ENCODE results near the gene ALKBH4. TPM values are rescaled to one million over a fixed set of nuclear protein-coding genes. Genes with fewer than 3 reads are reported as not detected.

Gene ALKBH4
- total RNA-seq, 5 donors from 2014 or later (not counting 1 experiment from before 2014, with no cell fraction given), result 5.6 to 13.5 (median 12.2) TPM

GRCh38 chr7:102472126-102473041 lies 7.7 kb upstream of the ALKBH4 start:
- no peak overlapping the region for H3K4me3 Mint-ChIP-seq
- peaks cover 0 to 1% (median 0%) of the 10 kb centered on the region in 3 donors for H3K4me1 Mint-ChIP-seq
- Histone ChIP-seq H3K4me3 (ENCODE audit: control insufficient read depth in 1 of 2, extremely low read depth in 1 of 2, low read length in 1 of 2) (no peak overlapping the region), H3K9me3 (no peaks in the 10 kb centered on the region), H3K27ac (ENCODE audit: low read length) (no peak overlapping the region), H3K27me3 (replicated peaks in 1 of 2; ENCODE audit: control insufficient read depth in 2 of 2, extremely low read depth in 1 of 2, insufficient read depth in 2 of 2, low read length in 1 of 2) (no peaks in the 10 kb centered on the region), H3K4me1 (ENCODE audit: control insufficient read depth in 1 of 2, extremely low read depth in 1 of 2, insufficient read depth in 2 of 2, low read length in 2 of 2) (peaks cover 0 to 2% of the 10 kb centered on the region in 2 experiments), H3K36me3 (ENCODE audit: control insufficient read depth in 2 of 2, extremely low read depth in 1 of 2, insufficient read depth in 1 of 2, low read length in 1 of 2) (peaks cover 29 to 46% of the 10 kb centered on the region in 2 donors)
- ChIA-PET CTCF (interaction anchor here in 1 of 2 donors (0.8 kb wide), 1 partner anchor 60 kb away, joined by 4 read pairs; no protein-coding TSS in a partner anchor), POLR2A (interaction anchor here in 1 of 2 donors (1.2 kb wide), 1 partner anchor 46 kb away, joined by 3 read pairs; no protein-coding TSS in a partner anchor)
- H3K27me3 Mint-ChIP-seq, result no peaks in the 10 kb centered on the region
- H3K9me3 Mint-ChIP-seq, result no peaks in the 10 kb centered on the region
- no peak for ATAC-seq (replicated peaks in 1 of 4)
- DNase-seq, result no peak
- no peak overlapping the region for H3K27ac Mint-ChIP-seq
- 89% methylated on average over 19 of the region's 31 CpGs for WGBS (ENCODE audit: insufficient coverage)
- no peaks in the 10 kb centered on the region for H3K36me3 Mint-ChIP-seq

GRCh38 chr7:102471791-102472125 lies 7.1 kb upstream of the ALKBH4 start:
- POLR2A ChIA-PET, result interaction anchor here in 1 of 2 donors (1.2 kb wide), 1 partner anchor 46 kb away, joined by 3 read pairs; no protein-coding TSS in a partner anchor
- 90% methylated on average over 5 of the region's 6 CpGs for WGBS (ENCODE audit: insufficient coverage)
- no peaks in the 10 kb centered on the region for H3K36me3 Mint-ChIP-seq
- no peak overlapping the region for H3K27ac Mint-ChIP-seq
- Histone ChIP-seq H3K9me3 (no peaks in the 10 kb centered on the region), H3K27me3 (replicated peaks in 1 of 2; ENCODE audit: control insufficient read depth in 2 of 2, extremely low read depth in 1 of 2, insufficient read depth in 2 of 2, low read length in 1 of 2) (no peaks in the 10 kb centered on the region), H3K36me3 (ENCODE audit: control insufficient read depth in 2 of 2, extremely low read depth in 1 of 2, insufficient read depth in 1 of 2, low read length in 1 of 2) (peaks cover 29 to 49% of the 10 kb centered on the region in 2 donors), H3K4me1 (ENCODE audit: control insufficient read depth in 1 of 2, extremely low read depth in 1 of 2, insufficient read depth in 2 of 2, low read length in 2 of 2) (peaks cover 0 to 8% of the 10 kb centered on the region in 2 experiments), H3K27ac (ENCODE audit: low read length) (no peak overlapping the region), H3K4me3 (ENCODE audit: control insufficient read depth in 1 of 2, extremely low read depth in 1 of 2, low read length in 1 of 2) (no peak overlapping the region)
- no peak for DNase-seq
- H3K4me1 Mint-ChIP-seq, result peaks cover 2 to 5% (median 3%) of the 10 kb centered on the region in 3 donors
- H3K27me3 Mint-ChIP-seq, result no peaks in the 10 kb centered on the region
- CTCF ChIA-PET, result interaction anchor here in 1 of 2 donors (0.8 kb wide), 1 partner anchor 59 kb away, joined by 4 read pairs; no protein-coding TSS in a partner anchor
- H3K4me3 Mint-ChIP-seq, result no peak overlapping the region
- ATAC-seq (replicated peaks in 1 of 4), result no peak
- H3K9me3 Mint-ChIP-seq, result no peaks in the 10 kb centered on the region

GRCh38 chr7:102469972-102470825 lies 5.5 kb upstream of the ALKBH4 start:
- H3K9me3 Mint-ChIP-seq, result no peaks in the 10 kb centered on the region
- no peaks in the 10 kb centered on the region for H3K9me3 ChIP-seq
- H3K27me3 Mint-ChIP-seq, result no peaks in the 10 kb centered on the region
- 89% methylated on average over 10 of the region's 20 CpGs for WGBS (ENCODE audit: insufficient coverage)
- H3K4me3 ChIP-seq (ENCODE audit: control insufficient read depth in 1 of 2, extremely low read depth in 1 of 2, low read length in 1 of 2), result no peak overlapping the region
- H3K4me1 Mint-ChIP-seq, result peaks cover 13 to 17% (median 16%) of the 10 kb centered on the region in 3 donors
- ChIA-PET CTCF (no interaction called here), POLR2A (no interaction called here)
- no peak for ATAC-seq (replicated peaks in 1 of 4)
- H3K27me3 ChIP-seq (replicated peaks in 1 of 2; ENCODE audit: control insufficient read depth in 2 of 2, extremely low read depth in 1 of 2, insufficient read depth in 2 of 2, low read length in 1 of 2), result no peaks in the 10 kb centered on the region
- DNase-seq, result no peak
- peaks cover 29 to 49% of the 10 kb centered on the region in 2 donors for H3K36me3 ChIP-seq (ENCODE audit: control insufficient read depth in 2 of 2, extremely low read depth in 1 of 2, insufficient read depth in 1 of 2, low read length in 1 of 2)
- no peak overlapping the region for H3K27ac Mint-ChIP-seq
- H3K36me3 Mint-ChIP-seq, result no peaks in the 10 kb centered on the region
- no peak overlapping the region for H3K4me3 Mint-ChIP-seq
- H3K27ac ChIP-seq (ENCODE audit: low read length), result no peak overlapping the region
- peaks cover 4 to 22% of the 10 kb centered on the region in 2 experiments for H3K4me1 ChIP-seq (ENCODE audit: control insufficient read depth in 1 of 2, extremely low read depth in 1 of 2, insufficient read depth in 2 of 2, low read length in 2 of 2)

- CTCF ChIA-PET, result interaction anchor here in 1 of 2 donors (0.6 kb wide), 1 partner anchor 866 kb away, joined by 4 read pairs; no protein-coding TSS in a partner anchor
- Mint-ChIP-seq H3K9me3 (no peaks in the 10 kb centered on the region), H3K36me3 (no peaks in the 10 kb centered on the region), H3K4me1 (peaks cover 13 to 20% (median 18%) of the 10 kb centered on the region in 3 donors), H3K4me3 (no peak overlapping the region), H3K27ac (no peak overlapping the region), H3K27me3 (no peaks in the 10 kb centered on the region)
- ATAC-seq (replicated peaks in 1 of 4), result no peak
- Histone ChIP-seq H3K27ac (ENCODE audit: low read length) (no peak overlapping the region), H3K27me3 (replicated peaks in 1 of 2; ENCODE audit: control insufficient read depth in 2 of 2, extremely low read depth in 1 of 2, insufficient read depth in 2 of 2, low read length in 1 of 2) (no peaks in the 10 kb centered on the region), H3K4me3 (ENCODE audit: control insufficient read depth in 1 of 2, extremely low read depth in 1 of 2, low read length in 1 of 2) (no peak overlapping the region), H3K9me3 (no peaks in the 10 kb centered on the region), H3K4me1 (ENCODE audit: control insufficient read depth in 1 of 2, extremely low read depth in 1 of 2, insufficient read depth in 2 of 2, low read length in 2 of 2) (peaks cover 5 to 27% of the 10 kb centered on the region in 2 experiments), H3K36me3 (ENCODE audit: control insufficient read depth in 2 of 2, extremely low read depth in 1 of 2, insufficient read depth in 1 of 2, low read length in 1 of 2) (peaks cover 29 to 49% of the 10 kb centered on the region in 2 donors)
- 92% methylated on average over 22 of the region's 24 CpGs for WGBS (ENCODE audit: insufficient coverage)
- DNase-seq, result no peak
- POLR2A ChIA-PET, result no interaction called here
Observed at GRCh38 chr7:102469351-102469971, 4.8 kb upstream of the ALKBH4 start.

- peaks cover 25 to 46% of the 10 kb centered on the region in 2 donors for H3K36me3 ChIP-seq (ENCODE audit: control insufficient read depth in 2 of 2, extremely low read depth in 1 of 2, insufficient read depth in 1 of 2, low read length in 1 of 2)
- 91% methylated on average over 36 of the region's 40 CpGs for WGBS (ENCODE audit: insufficient coverage)
- no peaks in the 10 kb centered on the region for H3K27me3 ChIP-seq (replicated peaks in 1 of 2; ENCODE audit: control insufficient read depth in 2 of 2, extremely low read depth in 1 of 2, insufficient read depth in 2 of 2, low read length in 1 of 2)
- Mint-ChIP-seq H3K36me3 (no peaks in the 10 kb centered on the region), H3K9me3 (no peaks in the 10 kb centered on the region), H3K27me3 (no peaks in the 10 kb centered on the region), H3K4me1 (peaks cover 19 to 26% (median 25%) of the 10 kb centered on the region in 3 donors), H3K4me3 (no peak overlapping the region), H3K27ac (no peak overlapping the region)
- H3K9me3 ChIP-seq, result no peaks in the 10 kb centered on the region
- H3K4me3 ChIP-seq (ENCODE audit: control insufficient read depth in 1 of 2, extremely low read depth in 1 of 2, low read length in 1 of 2), result no peak overlapping the region
- ATAC-seq (replicated peaks in 1 of 4), result no peak
- no peak for DNase-seq
- POLR2A ChIA-PET, result no interaction called here
- peaks cover 9 to 34% of the 10 kb centered on the region in 2 experiments for H3K4me1 ChIP-seq (ENCODE audit: control insufficient read depth in 1 of 2, extremely low read depth in 1 of 2, insufficient read depth in 2 of 2, low read length in 2 of 2)
- no peak overlapping the region for H3K27ac ChIP-seq (ENCODE audit: low read length)
- CTCF ChIA-PET, result interaction anchor here in 1 of 2 donors (0.6 kb wide), 1 partner anchor 866 kb away, joined by 4 read pairs; no protein-coding TSS in a partner anchor
Observed at GRCh38 chr7:102468478-102469350, 4.1 kb upstream of the ALKBH4 start.
